Measurements from ENCODE around the gene NUDT3.
"Not testable (repeated sequence)": the region's sequence is repeated elsewhere in the genome, so short reads cannot be mapped to it uniquely, and the experiment has no call there.

Gene NUDT3

DNA sequence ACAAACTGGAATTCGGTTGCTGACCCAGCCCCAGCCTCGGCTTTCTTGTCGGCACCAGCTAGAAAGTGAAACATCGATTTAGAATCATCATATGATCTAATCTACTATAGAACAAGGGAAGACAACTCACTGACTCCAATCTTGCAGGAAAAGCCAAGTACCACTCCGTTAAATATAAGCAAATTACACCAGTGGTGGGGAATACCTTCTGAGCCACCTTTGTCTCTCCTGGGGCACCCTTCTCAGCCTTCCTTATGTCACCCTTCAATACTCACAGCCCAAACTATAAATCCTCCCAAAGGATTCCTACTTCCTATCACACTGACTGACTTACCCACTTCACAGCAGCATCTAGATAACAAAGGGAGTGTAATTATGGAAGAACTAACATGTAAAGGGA is 25.9 kb upstream of the NUDT3 start:
- no peak for TF ChIP-seq JUND (IDR thresholded peaks at IDR 0.05; ENCODE audit: low read depth)
- in situ Hi-C loops (cut with HindIII; ENCODE audit: low pct_unique_long_range_greater_than_20kb, low sequenced_read_pairs): no loop called here
- no peak for DNase-seq (ENCODE audit: low read depth in 1 of 2, low spot score in 1 of 2)

DNA sequence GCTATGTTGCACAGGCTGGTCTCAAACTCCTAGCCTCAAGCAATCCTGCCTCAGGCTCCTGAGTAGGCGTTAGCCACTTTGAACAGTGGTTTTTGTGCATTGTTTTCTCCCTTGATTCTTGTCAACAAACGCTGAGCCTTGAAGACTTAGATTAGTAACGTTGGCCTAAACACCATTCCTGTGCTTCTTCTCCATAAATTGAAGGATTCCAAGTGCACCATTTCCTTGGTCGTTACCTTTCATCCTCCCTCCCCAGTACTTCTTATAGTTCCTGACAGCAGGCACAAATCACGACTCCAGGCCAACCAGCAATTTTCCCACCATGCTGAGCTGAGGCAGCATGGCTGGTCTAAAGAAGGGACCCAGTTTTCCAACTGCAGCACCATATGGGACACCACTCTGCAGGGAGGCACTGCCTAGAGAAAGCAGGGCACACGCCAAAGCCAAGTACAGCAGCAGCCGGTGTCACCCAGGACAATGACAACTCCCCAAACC is 24.5 kb upstream of the NUDT3 start:
- no peak for TF ChIP-seq JUND (IDR thresholded peaks at IDR 0.05; ENCODE audit: low read depth)
- in situ Hi-C loops (cut with HindIII; ENCODE audit: low pct_unique_long_range_greater_than_20kb, low sequenced_read_pairs): no loop called here
- no peak for DNase-seq (ENCODE audit: low read depth in 1 of 2, low spot score in 1 of 2)

DNA sequence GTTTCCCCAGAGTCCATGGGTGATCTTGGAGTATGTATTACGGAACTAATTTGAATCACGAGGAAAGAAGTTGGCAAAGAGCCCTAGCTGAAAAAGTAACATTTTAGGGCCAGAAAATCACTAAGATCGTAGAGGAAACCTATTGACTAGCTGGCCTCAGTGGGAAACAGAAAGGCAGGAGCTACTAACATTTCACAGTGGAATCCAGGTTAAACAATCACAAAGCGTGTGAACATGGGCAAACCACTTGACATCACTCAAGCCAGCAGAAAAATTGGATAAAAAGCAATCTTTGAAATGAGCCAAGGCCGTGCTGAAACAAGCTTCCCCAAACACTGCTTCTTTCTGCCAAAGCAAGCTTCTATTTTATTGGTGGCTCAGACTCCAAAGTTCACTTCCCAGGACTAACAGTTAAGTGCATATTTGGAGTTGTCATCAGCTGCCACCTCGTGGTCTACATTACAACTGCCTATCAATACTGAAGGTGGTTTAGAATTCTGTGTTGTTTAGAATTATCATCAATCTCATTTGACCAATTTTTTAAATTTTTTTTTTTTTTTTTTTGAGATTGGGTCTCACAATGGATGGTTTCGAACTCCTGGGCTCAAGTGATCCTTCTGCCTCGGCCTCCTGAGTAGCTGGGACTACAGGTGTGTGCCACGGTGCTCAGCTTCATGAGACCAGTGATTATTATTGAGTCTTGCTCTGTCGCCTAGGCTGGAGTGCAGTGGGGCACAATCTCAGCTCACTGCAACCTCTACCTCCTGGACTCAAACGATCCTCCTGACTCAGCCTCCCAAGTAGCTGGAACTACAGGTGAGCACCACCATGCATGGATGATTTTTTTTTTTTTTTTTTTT is 22.8 kb upstream of the NUDT3 start:
- in situ Hi-C loops (cut with HindIII; ENCODE audit: low pct_unique_long_range_greater_than_20kb, low sequenced_read_pairs): no loop called here
- no peak for TF ChIP-seq JUND (IDR thresholded peaks at IDR 0.05; ENCODE audit: low read depth)
- peak; percentile 44 to 83 for DNase-seq (ENCODE audit: low read depth in 1 of 2, low spot score in 1 of 2)

DNA sequence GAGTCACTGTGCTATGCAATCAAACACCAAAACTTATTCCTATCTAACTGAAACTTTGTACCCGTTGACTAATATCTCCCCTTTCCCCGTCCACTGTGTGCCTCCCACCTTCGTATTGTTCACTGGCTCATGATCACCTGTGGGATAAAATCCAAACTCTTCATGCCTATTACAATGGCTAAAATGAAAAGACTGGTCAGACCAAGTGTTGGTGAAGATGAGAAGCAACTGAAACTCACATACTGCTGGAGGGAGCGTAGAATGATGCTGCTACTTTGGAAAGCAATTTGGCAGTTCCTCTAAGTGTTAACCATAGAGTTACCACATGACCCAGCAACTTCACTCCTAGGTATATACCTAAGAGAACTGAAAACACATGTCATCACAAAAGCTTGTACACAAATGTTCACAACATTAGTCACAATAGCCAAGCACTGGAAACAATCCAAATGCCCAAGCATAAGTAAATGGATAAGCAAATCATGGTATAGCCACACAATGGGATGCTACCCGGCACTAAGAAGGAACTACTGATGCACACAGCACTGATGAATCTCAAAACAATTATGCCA is 20.3 kb upstream of the NUDT3 start:
- TF ChIP-seq JUND (IDR thresholded peaks at IDR 0.05; ENCODE audit: low read depth): no peak
- no peak for DNase-seq (ENCODE audit: low read depth in 1 of 2, low spot score in 1 of 2)
- in situ Hi-C loops (cut with HindIII; ENCODE audit: low pct_unique_long_range_greater_than_20kb, low sequenced_read_pairs): no loop called here

DNA sequence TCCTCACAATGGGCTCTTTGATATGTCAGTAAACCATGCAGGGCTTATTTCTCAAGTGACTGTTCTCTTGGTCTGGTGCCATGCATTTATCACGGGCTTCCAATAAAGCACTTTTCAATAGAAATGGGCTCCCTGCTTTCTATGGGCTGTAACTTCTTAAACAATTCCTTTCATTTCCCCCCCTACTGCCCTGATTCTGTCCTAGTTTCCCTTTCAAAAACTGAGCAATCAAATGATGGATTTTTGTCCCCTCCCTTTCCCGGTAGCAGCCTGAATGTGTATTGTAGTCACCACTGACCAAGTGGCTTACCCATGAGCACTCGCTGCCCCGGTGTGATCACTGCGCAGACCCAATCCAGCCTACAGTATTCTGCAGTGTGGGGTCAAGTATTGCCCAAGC is 19.5 kb upstream of the NUDT3 start:
- DNase-seq (ENCODE audit: low read depth in 1 of 2, low spot score in 1 of 2): no peak
- no peak for TF ChIP-seq JUND (IDR thresholded peaks at IDR 0.05; ENCODE audit: low read depth)
- in situ Hi-C loops (cut with HindIII; ENCODE audit: low pct_unique_long_range_greater_than_20kb, low sequenced_read_pairs): no loop called here

DNA sequence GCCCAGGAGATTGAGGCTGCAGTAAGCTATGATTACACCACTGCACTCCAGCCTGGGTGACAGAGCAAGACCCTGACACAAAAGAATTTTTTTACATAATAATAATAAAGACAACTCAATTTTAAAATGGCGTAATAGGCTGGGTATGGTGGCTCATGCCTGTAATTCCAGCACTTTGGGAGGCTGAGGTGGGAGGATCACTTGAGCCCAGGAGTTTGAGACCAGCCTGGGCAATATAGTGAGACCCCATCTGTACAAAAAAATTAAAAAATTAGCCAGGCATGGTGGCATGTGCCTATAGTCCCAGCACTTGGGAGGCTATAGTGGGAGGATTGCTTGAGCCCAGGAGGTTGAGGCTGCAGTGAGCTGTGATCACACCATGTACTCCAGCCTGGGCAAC is 15.4 kb upstream of the NUDT3 start:
- DNase-seq (ENCODE audit: low read depth in 1 of 2, low spot score in 1 of 2); in situ Hi-C loops (cut with HindIII; ENCODE audit: low pct_unique_long_range_greater_than_20kb, low sequenced_read_pairs): not testable (repeated sequence)

DNA sequence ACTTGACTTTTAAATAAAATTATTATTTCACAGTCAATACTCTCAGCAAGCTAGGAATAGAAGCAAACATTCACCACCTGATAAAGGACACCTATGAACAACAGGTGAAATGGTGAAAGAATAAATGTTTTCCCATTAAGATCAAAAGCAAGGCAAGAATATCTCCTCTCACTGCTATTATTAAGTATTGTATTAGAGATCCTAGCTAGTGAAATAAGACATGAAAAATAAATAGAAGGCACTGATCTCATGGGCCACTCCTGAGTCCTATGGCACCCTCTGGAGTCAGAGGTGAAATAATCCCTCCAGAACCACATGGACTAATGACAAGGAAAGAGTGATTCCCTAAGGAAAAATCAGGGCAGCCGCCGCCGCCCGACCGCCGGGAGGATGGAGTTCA is 4.0 kb upstream of the NUDT3 start:
- TF ChIP-seq JUND (IDR thresholded peaks at IDR 0.05; ENCODE audit: low read depth): no peak
- DNase-seq (ENCODE audit: low read depth in 1 of 2, low spot score in 1 of 2): no peak
- in situ Hi-C loops (cut with HindIII; ENCODE audit: low pct_unique_long_range_greater_than_20kb, low sequenced_read_pairs): no loop called here

DNA sequence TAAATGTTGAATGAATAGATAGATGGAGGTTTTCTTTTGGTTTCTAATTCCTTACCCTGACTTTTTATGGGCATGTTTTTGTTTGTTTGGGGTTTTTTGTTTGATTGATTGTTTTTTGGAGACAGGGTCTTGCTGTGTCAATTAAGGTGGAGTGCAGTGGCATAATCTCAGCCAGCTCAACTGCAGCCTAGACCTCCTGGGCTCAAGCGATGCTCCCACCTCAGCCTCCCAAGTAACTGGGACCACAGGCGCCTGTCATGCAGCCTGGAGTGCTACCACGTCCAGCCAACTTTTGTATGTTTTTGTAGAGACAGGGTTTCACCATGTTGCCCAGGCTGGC is 1.5 kb upstream of the NUDT3 start:
- no peak for TF ChIP-seq JUND (IDR thresholded peaks at IDR 0.05; ENCODE audit: low read depth)
- in situ Hi-C loops (cut with HindIII; ENCODE audit: low pct_unique_long_range_greater_than_20kb, low sequenced_read_pairs): no loop called here
- no peak for DNase-seq (ENCODE audit: low read depth in 1 of 2, low spot score in 1 of 2)

DNA sequence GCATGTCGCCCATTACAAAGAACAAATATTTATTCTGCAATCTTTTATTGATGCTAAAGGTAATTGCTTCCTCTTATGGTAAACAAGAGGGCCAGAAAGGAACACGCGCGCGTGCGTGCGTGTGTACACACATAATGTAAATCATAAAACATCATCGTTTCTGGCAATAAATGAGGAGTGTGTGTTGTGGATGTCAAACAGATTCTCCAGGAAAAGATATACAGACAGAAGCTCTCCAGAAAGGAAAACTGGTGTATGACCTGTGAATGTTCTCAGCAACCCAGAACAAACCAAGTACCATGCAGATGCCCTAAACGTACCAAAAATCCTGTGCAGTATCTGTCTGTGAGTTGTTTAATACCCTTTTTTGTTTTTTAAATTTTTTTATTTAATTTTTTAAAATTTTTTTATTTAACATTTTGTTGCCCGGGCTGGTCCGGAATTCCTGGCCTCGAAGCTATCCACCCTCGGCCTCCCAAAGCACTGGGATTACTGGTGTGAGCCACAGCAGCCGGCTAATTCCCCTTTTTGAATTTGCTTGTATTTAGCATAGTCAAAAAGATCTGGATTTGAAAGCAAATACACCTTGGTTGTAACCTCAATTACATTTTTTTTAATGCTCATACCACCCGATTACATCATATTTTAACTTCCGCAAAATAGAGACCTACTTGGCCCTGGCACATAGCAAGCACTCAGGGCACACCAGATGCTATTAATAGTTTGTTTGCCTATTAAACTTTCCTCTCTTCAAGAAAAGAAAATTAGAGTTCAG is 909 bp upstream of the NUDT3 start:
- no peak for DNase-seq (ENCODE audit: low read depth in 1 of 2, low spot score in 1 of 2)
- in situ Hi-C loops (cut with HindIII; ENCODE audit: low pct_unique_long_range_greater_than_20kb, low sequenced_read_pairs): no loop called here
- TF ChIP-seq JUND (IDR thresholded peaks at IDR 0.05; ENCODE audit: low read depth): no peak

DNA sequence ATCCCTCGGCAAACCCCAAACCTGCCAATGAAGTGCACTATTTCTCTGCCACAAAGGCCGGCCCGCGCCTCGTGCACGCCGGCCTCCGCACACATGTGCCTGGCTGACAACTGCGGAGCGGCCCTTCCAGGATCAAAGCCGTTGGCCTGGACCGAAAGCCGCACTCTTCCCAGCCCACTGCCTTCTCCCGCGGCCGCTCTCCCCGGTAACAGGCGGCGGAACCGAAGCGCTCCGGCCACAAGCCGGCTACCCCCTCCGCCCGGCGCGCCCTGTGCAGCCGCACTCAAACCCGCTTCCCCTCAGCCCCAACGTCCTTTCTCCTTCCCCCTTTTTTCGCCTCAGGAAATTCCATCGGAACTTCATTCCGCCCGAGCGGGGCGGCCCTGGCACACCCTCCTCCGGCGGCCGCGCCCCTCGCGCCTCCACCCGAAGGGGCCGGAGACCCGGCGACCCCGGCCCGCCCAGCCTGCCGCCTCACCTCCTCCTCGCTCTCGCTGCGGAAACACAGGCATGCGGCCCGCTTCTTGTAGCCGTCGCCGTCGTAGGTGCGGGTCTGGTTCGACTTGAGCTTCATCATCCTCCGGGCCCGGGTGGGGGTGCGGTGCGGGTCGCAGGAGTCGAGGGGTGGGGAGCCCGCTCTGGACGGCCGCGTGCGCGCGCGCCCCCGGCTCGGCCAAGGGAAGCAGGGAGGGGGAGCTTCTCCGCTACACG is 528 bp downstream of the NUDT3 start:
- TF ChIP-seq JUND (IDR thresholded peaks at IDR 0.05; ENCODE audit: low read depth): no peak
- in situ Hi-C loops (cut with HindIII; ENCODE audit: low pct_unique_long_range_greater_than_20kb, low sequenced_read_pairs): no loop called here
- peak; percentile 44 to 58 for DNase-seq (ENCODE audit: low read depth in 1 of 2, low spot score in 1 of 2)

DNA sequence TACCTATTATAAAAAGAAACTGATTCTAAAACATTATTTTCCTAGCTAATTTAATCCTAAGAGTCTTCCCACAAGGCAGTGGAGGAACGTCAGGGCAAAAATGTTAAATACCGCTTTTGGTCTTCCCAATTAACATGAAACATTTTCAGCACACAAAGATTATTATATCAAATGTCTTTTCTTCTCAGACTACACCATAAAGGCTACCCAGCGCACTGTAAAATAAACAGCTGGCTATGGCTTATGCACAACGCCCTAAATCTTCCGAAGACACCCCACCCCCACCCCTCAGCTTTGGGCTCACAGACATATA is 1.0 kb downstream of the NUDT3 start:
- no peak for DNase-seq (ENCODE audit: low read depth in 1 of 2, low spot score in 1 of 2)
- no peak for TF ChIP-seq JUND (IDR thresholded peaks at IDR 0.05; ENCODE audit: low read depth)
- in situ Hi-C loops (cut with HindIII; ENCODE audit: low pct_unique_long_range_greater_than_20kb, low sequenced_read_pairs): no loop called here

DNA sequence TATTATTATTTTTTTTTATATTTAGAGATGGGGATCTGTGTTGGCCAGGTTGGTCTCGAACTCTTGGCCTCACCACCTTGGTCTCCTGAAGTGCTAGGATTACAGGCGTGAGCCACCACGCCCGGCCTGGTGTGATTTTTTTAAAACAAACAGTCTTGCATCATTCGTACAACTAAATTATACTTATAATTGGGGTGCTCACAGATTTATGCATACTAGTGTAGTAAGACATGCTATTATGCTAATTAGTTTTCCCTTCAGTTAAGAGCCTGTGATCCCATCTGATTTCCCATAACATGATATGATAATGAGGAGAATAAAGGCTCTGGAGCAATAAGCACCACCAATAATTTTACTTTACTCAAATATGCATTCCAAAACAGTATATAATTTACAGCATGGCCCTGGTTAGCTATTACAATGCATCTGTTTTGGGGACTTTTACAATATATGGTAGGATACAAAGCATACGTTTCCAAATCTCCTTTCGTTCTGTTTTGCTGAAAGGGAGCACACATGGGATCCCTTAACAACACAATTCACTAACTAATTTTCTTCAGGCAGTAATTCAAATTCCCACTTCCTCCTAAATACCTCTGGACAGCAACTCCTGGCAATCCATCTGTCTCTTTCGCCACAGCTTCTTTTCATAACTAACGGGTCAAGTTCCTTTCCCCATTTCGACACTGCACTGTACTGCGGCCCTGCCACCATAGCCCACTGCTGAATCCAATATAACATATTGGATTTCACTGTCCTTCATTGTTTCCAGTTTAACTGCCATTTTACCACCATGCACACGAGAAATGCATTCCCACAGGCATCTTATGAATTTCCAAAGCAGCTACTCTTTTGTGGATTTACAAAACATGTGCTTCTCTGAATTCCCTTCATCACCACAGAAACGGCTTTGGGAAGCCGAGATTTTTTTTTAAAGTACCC is 1.7 kb downstream of the NUDT3 start:
- TF ChIP-seq JUND (IDR thresholded peaks at IDR 0.05; ENCODE audit: low read depth): no peak
- DNase-seq (ENCODE audit: low read depth in 1 of 2, low spot score in 1 of 2): peak; percentile 22 to 53
- in situ Hi-C loops (cut with HindIII; ENCODE audit: low pct_unique_long_range_greater_than_20kb, low sequenced_read_pairs): no loop called here

Measured in T47D (cell line).